ENCODE results near the gene SLC46A1.

Gene SLC46A1

DNA sequence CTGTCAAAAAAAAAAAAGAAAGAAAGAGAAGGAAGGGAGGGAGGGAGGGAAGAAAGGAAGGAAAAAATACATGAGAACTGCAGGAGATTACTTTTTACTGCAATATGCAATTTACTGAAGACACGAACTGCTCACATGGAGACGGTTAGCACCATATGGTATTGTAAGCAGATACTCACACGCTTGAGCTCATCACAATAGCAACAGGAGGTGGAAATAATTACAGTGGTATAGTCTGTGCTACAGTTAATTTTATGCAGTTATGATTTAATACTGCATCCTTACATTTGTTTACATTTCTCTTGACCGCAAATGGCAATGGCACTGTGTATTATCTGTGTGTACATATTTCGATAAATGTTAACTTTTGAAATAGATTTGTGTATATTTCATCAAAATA, 21.4 kb upstream of the SLC46A1 start:
- no peaks in the 10 kb centered on the region for H3F3A ChIP-seq (ENCODE audit: insufficient read depth)
- no peaks in the 10 kb centered on the region for H4K20me1 ChIP-seq (ENCODE audit: low read depth, low read length)
- no peaks in the 10 kb centered on the region for H3K9me2 ChIP-seq (replicated peaks; ENCODE audit: insufficient read depth, low read length)
- no peak overlapping the region for H3K9ac ChIP-seq (ENCODE audit: low read length)
- no peaks in the 10 kb centered on the region for H3K9me3 ChIP-seq (ENCODE audit: insufficient read depth, low read length)
- TF ChIP-seq, protein P1, sequence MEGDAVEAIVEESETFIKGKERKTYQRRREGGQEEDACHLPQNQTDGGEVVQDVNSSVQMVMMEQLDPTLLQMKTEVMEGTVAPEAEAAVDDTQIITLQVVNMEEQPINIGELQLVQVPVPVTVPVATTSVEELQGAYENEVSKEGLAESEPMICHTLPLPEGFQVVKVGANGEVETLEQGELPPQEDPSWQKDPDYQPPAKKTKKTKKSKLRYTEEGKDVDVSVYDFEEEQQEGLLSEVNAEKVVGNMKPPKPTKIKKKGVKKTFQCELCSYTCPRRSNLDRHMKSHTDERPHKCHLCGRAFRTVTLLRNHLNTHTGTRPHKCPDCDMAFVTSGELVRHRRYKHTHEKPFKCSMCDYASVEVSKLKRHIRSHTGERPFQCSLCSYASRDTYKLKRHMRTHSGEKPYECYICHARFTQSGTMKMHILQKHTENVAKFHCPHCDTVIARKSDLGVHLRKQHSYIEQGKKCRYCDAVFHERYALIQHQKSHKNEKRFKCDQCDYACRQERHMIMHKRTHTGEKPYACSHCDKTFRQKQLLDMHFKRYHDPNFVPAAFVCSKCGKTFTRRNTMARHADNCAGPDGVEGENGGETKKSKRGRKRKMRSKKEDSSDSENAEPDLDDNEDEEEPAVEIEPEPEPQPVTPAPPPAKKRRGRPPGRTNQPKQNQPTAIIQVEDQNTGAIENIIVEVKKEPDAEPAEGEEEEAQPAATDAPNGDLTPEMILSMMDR (IDR thresholded peaks at IDR 0.05; ENCODE audit: insufficient read depth, low read length, poor library complexity, severe bottlenecking), result no peak
- no peak for TF ChIP-seq EZH2phosphoT487 (conservative IDR thresholded peaks at IDR 0.05; ENCODE audit: low read length)
- no peak overlapping the region for H2AFZ ChIP-seq (ENCODE audit: low read depth, low read length, severe bottlenecking)
- H3K27ac ChIP-seq (ENCODE audit: low read depth, low read length), result no peak overlapping the region
- no peak overlapping the region for H3K4me2 ChIP-seq (ENCODE audit: low read depth, low read length, poor library complexity, severe bottlenecking)
- no peaks in the 10 kb centered on the region for H3K36me3 ChIP-seq (ENCODE audit: low read length)
- no peaks in the 10 kb centered on the region for H3K27me3 ChIP-seq (ENCODE audit: low read length)
- no peaks in the 10 kb centered on the region for H3K79me2 ChIP-seq (ENCODE audit: insufficient read depth, low read length)
- H3K4me3 ChIP-seq (ENCODE audit: insufficient read depth, low read length, poor library complexity, severe bottlenecking), result no peak overlapping the region

DNA sequence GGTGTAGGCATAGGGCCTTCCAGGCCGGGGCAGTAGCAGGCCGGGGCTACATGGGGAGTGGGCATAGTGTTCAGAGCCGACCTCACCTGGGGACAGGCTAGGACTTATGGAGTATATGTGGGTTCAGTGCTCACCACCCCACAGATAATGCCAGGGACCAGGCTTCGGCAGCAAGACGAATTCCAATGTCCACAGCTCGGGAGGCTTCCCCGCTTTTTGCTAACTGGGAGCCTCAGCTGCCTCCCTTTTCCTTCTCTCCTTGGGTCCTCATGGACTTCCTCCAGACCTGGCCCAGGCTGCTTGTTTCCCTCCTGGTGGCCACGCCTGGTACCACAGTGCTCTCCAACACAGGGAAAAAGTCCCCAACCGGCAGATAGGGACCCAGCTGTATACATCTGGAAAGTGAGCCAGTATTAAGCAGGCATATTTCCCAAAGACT, 20.1 kb upstream of the SLC46A1 start:
- Histone ChIP-seq H3K27ac (ENCODE audit: low read depth, low read length) (no peak overlapping the region), H3K4me2 (ENCODE audit: low read depth, low read length, poor library complexity, severe bottlenecking) (no peak overlapping the region), H3K9ac (ENCODE audit: low read length) (no peak overlapping the region), H3F3A (ENCODE audit: insufficient read depth) (no peaks in the 10 kb centered on the region), H4K20me1 (ENCODE audit: low read depth, low read length) (no peaks in the 10 kb centered on the region), H3K27me3 (ENCODE audit: low read length) (no peaks in the 10 kb centered on the region), H3K9me2 (replicated peaks; ENCODE audit: insufficient read depth, low read length) (no peaks in the 10 kb centered on the region), H2AFZ (ENCODE audit: low read depth, low read length, severe bottlenecking) (no peak overlapping the region), H3K79me2 (ENCODE audit: insufficient read depth, low read length) (no peaks in the 10 kb centered on the region), H3K4me3 (ENCODE audit: insufficient read depth, low read length, poor library complexity, severe bottlenecking) (no peak overlapping the region), H3K36me3 (ENCODE audit: low read length) (no peaks in the 10 kb centered on the region), H3K9me3 (ENCODE audit: insufficient read depth, low read length) (no peaks in the 10 kb centered on the region)
- no peak for TF ChIP-seq EZH2phosphoT487 (conservative IDR thresholded peaks at IDR 0.05; ENCODE audit: low read length)
- TF ChIP-seq, protein P1 (IDR thresholded peaks at IDR 0.05; ENCODE audit: insufficient read depth, low read length, poor library complexity, severe bottlenecking), result no peak

DNA sequence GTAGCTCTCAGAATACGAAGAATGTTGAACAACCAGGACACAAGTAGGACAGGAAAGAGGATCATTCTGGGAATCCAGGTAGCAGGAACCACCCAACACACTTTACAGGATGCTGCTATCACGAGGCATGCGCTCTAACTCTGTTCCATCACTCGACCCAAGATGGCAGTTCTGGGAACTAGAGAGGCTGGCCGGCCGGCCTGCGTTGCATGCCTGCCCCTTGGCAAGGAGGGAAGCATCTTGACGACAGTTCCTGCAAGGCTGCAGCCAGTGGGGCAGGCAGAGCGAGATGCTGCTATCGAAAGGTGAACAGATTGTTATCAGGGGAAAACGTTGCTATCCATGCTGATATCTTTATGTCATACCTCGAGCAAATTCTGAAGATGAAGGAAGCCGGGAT, 19.2 kb upstream of the SLC46A1 start:
- H3K4me2 ChIP-seq (ENCODE audit: low read depth, low read length, poor library complexity, severe bottlenecking), result no peak overlapping the region
- no peak overlapping the region for H3K9ac ChIP-seq (ENCODE audit: low read length)
- no peaks in the 10 kb centered on the region for H3K9me3 ChIP-seq (ENCODE audit: insufficient read depth, low read length)
- H3K4me3 ChIP-seq (ENCODE audit: insufficient read depth, low read length, poor library complexity, severe bottlenecking), result no peak overlapping the region
- H3K36me3 ChIP-seq (ENCODE audit: low read length), result no peaks in the 10 kb centered on the region
- TF ChIP-seq EZH2phosphoT487 (conservative IDR thresholded peaks at IDR 0.05; ENCODE audit: low read length), result no peak
- TF ChIP-seq, protein P1 (IDR thresholded peaks at IDR 0.05; ENCODE audit: insufficient read depth, low read length, poor library complexity, severe bottlenecking), result no peak
- H3K27ac ChIP-seq (ENCODE audit: low read depth, low read length), result no peak overlapping the region
- no peaks in the 10 kb centered on the region for H3K9me2 ChIP-seq (replicated peaks; ENCODE audit: insufficient read depth, low read length)
- H4K20me1 ChIP-seq (ENCODE audit: low read depth, low read length), result no peaks in the 10 kb centered on the region
- no peaks in the 10 kb centered on the region for H3K79me2 ChIP-seq (ENCODE audit: insufficient read depth, low read length)
- no peaks in the 10 kb centered on the region for H3K27me3 ChIP-seq (ENCODE audit: low read length)
- H2AFZ ChIP-seq (ENCODE audit: low read depth, low read length, severe bottlenecking), result no peak overlapping the region
- no peaks in the 10 kb centered on the region for H3F3A ChIP-seq (ENCODE audit: insufficient read depth)
